ENCODE measurements around the gene LEF1.
"Not testable (repeated sequence)": the region's sequence is repeated elsewhere in the genome, so short reads cannot be mapped to it uniquely, and the experiment has no call there.

Gene LEF1

GRCh38 chr4:108054025-108054638, 114.6 kb downstream of the LEF1 start:
- H3K27ac ChIP-seq = no peak overlapping the region
- TF ChIP-seq ZFX (IDR thresholded peaks at IDR 0.05; ENCODE audit: borderline replicate concordance) = no peak
- no peak for TF ChIP-seq CTCF (IDR thresholded peaks at IDR 0.05)

GRCh38 chr4:108053251-108053711, 115.5 kb downstream of the LEF1 start:
- no peak for TF ChIP-seq ZFX (IDR thresholded peaks at IDR 0.05; ENCODE audit: borderline replicate concordance)
- no peak for TF ChIP-seq CTCF (IDR thresholded peaks at IDR 0.05)
- H3K27ac ChIP-seq = no peak overlapping the region

GRCh38 chr4:108052558-108053120, 116.1 kb downstream of the LEF1 start:
- TF ChIP-seq ZFX (IDR thresholded peaks at IDR 0.05; ENCODE audit: borderline replicate concordance) = no peak
- no peak for TF ChIP-seq CTCF (IDR thresholded peaks at IDR 0.05)
- no peak overlapping the region for H3K27ac ChIP-seq

GRCh38 chr4:108051343-108051742, 117.4 kb downstream of the LEF1 start:
- H3K27ac ChIP-seq = no peak overlapping the region
- no peak for TF ChIP-seq ZFX (IDR thresholded peaks at IDR 0.05; ENCODE audit: borderline replicate concordance)
- TF ChIP-seq CTCF (IDR thresholded peaks at IDR 0.05) = no peak

GRCh38 chr4:108050166-108051111, 118.3 kb downstream of the LEF1 start:
- H3K27ac ChIP-seq = not testable (repeated sequence)

GRCh38 chr4:108049406-108049805, 119.3 kb downstream of the LEF1 start:
- no peak for TF ChIP-seq CTCF (IDR thresholded peaks at IDR 0.05)
- no peak for TF ChIP-seq ZFX (IDR thresholded peaks at IDR 0.05; ENCODE audit: borderline replicate concordance)
- no peak overlapping the region for H3K27ac ChIP-seq

GRCh38 chr4:108048997-108049396, 119.7 kb downstream of the LEF1 start:
- no peak for TF ChIP-seq ZFX (IDR thresholded peaks at IDR 0.05; ENCODE audit: borderline replicate concordance)
- TF ChIP-seq CTCF (IDR thresholded peaks at IDR 0.05) = no peak
- no peak overlapping the region for H3K27ac ChIP-seq

All from 22Rv1 (cell line).